ENCODE measurements around the gene GSTM4.

- no peak for TF ChIP-seq CTCF (IDR thresholded peaks at IDR 0.05)
- TF ChIP-seq ZFX (IDR thresholded peaks at IDR 0.05; ENCODE audit: borderline replicate concordance) = no peak
Measured at GRCh38 chr1:109632671-109633346, 23.1 kb upstream of the GSTM4 start.

Measured in 22Rv1 (cell line).